Activated T-helper 9 cell treated with anti-CD3 and anti-CD28 coated beads, Interleukin-2, amount 50 U/mL, for 16 hours (primary cell): ENCODE measurements around the gene KRTAP5-11.
"Not testable (repeated sequence)": the region's sequence is repeated elsewhere in the genome, so short reads cannot be mapped to it uniquely, and the experiment has no call there.

ENCODE experiments used
- DNase-seq: peaks from one replicate; pipeline ENCODE4 v3.0.0-alpha.2; 2020; ENCODE audit warnings: low read depth

The KRTAP5-11 gene

DNA sequence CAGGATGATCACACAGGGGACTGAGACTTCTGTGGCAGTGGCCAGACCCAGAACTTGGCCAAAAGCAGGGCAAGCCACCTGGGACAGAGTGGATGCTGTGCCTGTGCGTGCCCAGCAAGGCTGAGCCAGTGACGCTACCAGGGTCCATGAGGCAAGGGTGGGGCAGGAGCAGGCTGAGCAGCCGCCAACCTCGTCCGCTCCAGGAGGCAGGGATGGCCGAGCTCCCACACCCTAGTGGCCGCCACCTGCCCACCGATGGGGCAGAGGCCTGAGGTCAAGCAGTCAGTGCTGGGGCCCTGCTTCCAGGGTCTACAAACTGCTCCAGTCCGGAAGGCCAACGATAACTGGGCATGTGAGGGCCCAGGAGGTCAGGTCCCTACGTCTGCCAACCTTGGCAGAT, 27.2 kb downstream of the KRTAP5-11 start:
- DNase-seq: no peak

GRCh38 chr11:71554996-71555395, 27.7 kb downstream of the KRTAP5-11 start:
- no peak for DNase-seq

DNA sequence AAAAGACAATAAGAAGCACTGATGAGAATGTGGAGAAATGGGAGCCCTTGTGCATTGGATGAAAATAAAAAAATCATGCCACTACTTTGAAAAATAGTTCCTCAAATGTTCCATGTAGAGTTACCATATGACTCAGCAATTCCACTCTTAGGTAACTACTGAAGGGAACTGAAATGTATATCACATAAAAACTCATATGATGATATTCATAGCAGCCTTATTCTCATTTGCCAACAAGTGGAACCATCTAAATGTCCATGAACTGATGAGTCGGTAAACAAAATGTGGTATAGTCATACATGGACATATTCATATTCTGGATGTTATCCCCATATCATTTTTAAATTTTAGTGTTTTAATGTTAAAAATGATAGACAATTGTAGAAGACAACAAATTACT, 31.0 kb downstream of the KRTAP5-11 start:
- no peak for DNase-seq

- DNase-seq: no peak
Measured at GRCh38 chr11:71548716-71549151, 33.9 kb downstream of the KRTAP5-11 start.

DNA sequence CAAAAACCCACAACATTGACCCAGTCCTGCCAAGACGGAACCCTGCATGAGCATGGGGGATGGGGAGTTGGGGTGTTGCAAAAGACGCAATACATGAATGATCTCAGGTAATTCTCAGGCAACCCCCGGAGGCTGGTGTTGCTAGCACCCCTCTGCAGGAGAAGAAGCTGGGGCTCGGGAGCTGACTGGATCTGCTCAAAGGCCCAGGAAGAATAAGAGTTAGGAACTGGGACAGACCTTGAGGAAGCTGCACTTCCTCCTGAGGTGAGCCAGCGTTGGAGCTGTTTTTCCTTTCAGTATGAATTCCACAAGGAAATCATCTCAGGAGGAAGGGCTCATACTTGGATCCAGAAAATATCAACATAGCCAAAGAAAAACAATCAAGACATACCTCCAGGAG, 34.6 kb downstream of the KRTAP5-11 start, which contains the start of gene KRTAP5-9:
TSS of gene KRTAP5-9 (plus strand) at position 301 of the 400 bp plus-strand sequence. CDS start 238 bp downstream, outside the sequence.
- DNase-seq: no peak

DNA sequence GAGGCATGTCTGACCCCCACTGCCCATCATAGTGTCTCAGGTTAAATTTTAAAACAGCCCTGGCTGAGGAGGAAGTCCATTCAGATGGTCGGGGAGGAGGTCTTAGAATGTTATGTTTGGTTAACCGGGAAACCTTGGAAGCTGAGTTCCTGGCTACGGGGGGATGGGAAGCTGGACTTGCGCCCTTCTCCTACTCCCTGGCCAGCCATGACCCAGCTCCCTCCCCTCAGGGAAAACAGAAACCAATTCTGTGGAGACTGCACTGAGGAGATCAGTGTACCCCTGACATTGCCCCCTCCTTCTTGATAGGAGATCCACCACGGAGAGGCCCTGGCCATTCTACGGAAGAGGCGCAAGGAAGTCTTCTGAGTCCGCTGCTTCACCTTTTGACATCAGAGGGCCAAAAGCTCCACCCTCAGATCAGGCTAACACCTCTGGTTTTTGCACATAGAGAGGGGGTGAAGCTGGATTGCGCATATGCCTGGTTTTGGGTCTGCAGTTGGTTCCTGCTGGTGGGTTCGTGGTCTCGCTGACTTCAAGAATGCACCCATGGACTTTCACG, 37.2 kb downstream of the KRTAP5-11 start:
- no peak for DNase-seq

DNA sequence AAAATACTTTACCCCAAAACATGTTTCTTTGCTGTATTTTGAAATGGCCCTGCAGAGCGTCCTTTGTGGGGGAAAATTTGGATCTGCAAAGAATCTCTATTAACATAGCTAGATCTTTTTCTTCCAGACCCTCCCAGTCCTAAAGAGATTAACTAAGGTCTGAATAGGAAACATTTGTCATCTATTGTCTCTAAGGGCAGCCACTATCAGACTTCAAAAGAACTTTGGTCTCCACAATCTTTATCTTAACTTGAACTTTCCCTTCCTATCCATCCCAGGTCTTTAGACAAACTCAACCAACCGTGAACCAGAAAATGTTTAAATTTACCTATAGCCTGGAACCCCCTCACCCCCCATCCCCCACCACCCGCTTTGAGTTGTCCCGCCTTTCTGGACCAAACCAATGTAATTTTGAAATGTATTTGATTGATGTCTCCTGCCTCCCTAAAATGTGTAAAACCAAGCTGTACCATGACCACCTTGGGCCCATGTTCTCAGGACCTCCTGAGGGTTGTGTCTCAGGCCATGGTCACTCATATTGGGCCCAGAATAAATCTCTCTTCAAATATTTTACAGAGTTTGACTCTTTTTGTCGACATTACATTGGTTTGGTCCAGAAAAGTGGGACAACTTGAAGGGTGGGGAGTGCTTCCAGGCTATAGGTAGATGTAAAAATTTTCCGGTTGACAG, 38.0 kb downstream of the KRTAP5-11 start:
- DNase-seq: no peak

- no peak for DNase-seq
Measured at GRCh38 chr11:71543866-71544265, 38.8 kb downstream of the KRTAP5-11 start.

DNA sequence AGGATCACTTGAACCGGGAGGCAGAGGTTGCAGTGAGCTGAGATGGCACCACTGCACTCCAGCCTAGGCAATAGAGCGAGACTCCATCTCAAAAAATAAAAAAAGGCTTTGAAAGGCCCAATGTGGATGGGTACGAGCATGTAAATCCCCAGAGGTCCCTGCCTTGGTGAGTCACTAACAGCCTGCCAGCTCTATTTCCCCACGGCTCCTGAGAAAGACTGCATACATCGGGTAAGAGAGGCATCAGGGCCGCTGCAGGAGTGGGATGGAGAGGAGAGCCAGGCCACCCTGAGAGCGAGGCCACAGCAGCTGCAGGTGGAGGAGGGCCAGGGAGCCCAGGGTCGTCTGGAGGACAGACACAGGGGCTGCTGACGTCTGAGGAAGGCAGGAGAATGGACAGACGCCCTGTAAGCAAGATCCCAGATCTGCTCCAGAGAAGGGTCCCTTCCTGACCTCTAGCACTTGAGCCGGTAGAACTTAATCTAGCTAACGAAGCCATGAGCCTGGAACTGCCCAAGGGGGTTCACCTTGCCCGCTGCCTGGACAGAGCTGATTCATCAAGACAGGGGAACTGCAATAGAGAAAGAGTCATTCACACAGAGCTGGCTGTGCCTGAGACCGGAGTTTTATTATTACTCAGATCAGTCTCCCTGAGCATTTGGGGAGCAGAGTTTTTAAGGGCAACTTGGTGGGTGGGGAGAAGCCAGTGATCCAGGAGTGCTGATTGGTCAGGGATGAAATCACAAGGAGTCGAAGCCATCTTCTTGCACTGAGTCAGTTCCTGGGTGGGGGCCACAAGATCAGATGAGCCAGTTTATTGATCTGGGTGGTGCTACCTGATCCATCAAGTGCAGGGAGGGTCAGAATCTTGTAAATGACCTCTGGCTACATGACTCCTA, 39.5 kb downstream of the KRTAP5-11 start:
- no peak for DNase-seq

- no peak for DNase-seq
Measured at GRCh38 chr11:71542382-71542781, 40.3 kb downstream of the KRTAP5-11 start.

- DNase-seq: not testable (repeated sequence)
Measured at GRCh38 chr11:71540521-71541304, 42.0 kb downstream of the KRTAP5-11 start.

DNA sequence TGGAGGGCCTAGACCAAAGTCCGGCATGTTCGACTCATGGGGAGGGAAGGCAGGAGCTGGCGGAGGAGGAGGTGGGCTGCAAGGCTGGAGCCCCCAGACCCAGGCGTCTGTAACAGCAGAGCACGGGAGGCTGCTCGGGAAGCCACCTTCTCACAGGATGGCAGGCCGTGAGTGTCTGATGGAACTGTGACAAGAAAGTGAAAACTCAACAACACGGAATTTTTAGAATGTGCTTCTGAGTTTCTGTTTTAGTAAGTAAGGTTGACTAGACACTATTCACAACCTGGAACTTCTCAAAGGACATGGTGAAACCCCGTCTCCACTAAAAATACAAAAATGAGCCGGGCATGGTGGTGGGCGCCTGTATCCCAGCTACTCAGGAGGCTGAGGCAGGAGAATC, 42.7 kb downstream of the KRTAP5-11 start:
- not testable (repeated sequence) for DNase-seq

DNA sequence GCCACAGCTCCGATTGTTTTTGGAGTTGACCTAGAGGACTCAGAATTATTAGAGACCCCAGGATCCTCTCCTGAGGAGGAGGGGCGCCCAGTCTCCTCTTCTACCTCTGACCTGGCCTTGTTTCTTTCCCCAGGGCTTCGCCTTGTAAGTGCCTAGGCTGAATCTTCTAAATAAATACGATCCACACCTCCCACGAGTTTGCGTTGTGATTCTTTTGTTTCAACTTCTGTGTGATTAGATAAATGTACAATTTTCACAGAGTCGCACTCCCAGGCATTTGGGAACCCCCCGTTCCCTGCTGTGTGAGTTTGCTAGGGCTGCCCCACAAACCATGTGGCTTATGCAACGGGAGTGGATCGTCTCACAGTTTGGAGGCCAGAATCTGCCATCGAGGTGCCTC, 43.7 kb downstream of the KRTAP5-11 start:
- DNase-seq: no peak

DNA sequence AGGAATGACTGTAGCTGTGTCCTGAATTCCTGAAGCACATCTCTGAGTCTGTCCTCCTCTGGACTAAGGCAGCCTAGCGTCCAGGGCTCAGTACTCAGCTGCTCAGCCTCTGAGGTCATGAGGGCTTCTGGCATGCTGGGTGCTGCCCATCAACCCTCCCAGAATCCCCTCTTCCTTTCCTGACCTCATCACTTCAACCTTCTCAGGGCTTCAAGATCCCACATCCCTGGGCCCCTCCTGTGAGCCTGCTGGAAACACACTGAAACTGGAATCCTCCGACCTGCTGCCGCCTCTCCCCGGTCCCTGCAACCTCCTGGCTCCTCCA, 44.0 kb downstream of the KRTAP5-11 start:
- no peak for DNase-seq

DNA sequence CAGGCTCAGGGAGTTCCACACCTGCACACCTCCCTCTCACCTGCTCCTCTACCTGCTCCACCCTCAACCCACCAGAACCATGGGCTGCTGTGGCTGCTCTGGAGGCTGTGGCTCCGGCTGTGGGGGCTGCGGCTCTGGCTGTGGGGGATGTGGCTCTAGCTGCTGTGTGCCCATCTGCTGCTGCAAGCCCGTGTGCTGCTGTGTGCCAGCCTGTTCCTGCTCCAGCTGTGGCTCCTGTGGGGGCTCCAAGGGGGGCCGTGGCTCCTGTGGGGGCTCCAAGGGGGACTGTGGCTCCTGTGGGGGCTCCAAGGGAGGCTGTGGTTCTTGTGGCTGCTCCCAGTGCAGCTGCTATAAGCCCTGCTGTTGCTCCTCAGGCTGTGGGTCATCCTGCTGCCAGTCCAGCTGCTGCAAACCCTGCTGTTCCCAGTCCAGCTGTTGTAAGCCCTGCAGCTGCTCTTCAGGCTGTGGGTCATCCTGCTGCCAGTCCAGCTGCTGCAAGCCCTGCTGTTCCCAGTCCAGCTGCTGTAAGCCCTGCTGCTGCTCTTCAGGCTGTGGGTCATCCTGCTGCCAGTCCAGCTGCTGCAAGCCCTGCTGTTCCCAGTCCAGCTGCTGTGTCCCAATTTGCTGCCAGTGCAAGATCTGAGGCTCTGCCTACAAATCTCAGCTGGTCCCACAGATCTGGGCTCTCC, 44.6 kb downstream of the KRTAP5-11 start, which contains the start of gene KRTAP5-8:
TSS of gene KRTAP5-8 (plus strand) at position 49 of the 689 bp plus-strand sequence. CDS start at position 80, 31 bp downstream.
- DNase-seq: not testable (repeated sequence)

DNA sequence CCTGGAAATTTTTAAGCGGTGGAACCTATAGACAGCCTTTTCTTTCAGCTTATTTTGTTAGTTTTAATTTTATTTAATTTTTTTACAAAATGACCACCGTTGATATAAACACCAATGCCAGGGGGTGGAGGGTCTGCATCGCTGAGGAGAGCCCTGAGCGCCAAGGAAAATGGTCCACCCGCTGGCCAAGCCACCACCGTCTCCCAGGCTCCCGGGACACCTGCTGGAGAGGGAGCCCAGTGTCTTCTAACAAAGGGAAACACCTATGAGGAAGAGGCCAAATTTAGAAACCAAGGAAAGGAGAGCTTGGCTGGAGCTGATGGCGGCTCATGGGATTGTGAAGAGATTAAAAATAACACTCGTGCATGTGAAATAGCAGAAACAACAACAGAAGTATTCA, 45.1 kb downstream of the KRTAP5-11 start:
- DNase-seq: no peak

GRCh38 chr11:71535825-71536224, 46.9 kb downstream of the KRTAP5-11 start:
- no peak for DNase-seq

GRCh38 chr11:71534711-71535608, 47.7 kb downstream of the KRTAP5-11 start:
- DNase-seq: not testable (repeated sequence)

GRCh38 chr11:71532036-71532610, 50.6 kb downstream of the KRTAP5-11 start:
- DNase-seq: no peak
